Measurements from ENCODE around the gene CRIP1.

Gene CRIP1

DNA sequence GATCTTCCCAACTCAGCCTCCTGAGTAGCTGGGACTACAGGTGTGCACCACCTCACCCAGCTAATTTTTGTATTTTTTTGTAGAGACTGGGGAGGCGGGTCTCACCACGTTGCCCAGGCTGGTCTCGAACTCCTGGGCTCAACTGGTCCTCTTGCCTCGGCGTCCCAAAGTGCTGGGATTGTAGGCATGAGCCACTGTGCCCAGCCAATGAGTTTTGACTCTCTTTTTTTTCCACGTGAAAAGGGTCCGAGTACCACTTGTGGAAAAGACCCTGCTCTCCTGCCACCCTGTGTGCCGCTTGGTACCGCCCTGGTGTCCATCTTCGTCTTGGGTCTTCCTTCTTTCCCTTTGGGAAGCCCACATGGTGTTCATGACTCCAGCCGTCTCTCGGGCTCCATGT lies 21.9 kb downstream of the CRIP1 start:
- Mint-ChIP-seq H3K36me3 (ENCODE audit: low read depth) (no peaks in the 10 kb centered on the region), H3K4me3 (no peak overlapping the region), H3K27me3 (peaks cover 35% of the 10 kb centered on the region), H3K4me1 (ENCODE audit: low read depth) (no peaks in the 10 kb centered on the region), H3K9me3 (no peaks in the 10 kb centered on the region), H3K27ac (no peak overlapping the region)
- no peak for DNase-seq

DNA sequence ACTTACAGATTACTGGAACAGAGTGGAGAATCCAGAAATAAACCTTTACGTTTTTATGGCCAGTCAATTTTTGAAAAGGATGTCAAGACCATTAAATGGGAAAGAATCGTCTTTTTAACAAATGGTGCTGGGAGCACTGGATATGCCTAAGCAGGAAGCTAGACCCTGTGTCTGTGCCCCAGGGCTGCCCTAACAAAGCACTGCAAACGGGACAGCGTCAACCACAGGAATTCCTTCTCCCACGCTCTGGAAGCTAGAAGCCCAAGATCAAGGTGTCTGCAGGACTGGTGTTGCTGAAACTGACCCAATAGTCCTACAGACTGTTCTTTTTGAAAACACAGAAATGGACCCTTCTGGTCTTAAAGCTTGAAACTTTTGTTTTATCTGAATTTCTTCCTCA lies 30.4 kb downstream of the CRIP1 start:
- Mint-ChIP-seq H3K27ac (no peak overlapping the region), H3K27me3 (peaks cover 61% of the 10 kb centered on the region), H3K4me1 (ENCODE audit: low read depth) (no peaks in the 10 kb centered on the region), H3K4me3 (no peak overlapping the region), H3K9me3 (no peaks in the 10 kb centered on the region), H3K36me3 (ENCODE audit: low read depth) (no peaks in the 10 kb centered on the region)
- DNase-seq: no peak

DNA sequence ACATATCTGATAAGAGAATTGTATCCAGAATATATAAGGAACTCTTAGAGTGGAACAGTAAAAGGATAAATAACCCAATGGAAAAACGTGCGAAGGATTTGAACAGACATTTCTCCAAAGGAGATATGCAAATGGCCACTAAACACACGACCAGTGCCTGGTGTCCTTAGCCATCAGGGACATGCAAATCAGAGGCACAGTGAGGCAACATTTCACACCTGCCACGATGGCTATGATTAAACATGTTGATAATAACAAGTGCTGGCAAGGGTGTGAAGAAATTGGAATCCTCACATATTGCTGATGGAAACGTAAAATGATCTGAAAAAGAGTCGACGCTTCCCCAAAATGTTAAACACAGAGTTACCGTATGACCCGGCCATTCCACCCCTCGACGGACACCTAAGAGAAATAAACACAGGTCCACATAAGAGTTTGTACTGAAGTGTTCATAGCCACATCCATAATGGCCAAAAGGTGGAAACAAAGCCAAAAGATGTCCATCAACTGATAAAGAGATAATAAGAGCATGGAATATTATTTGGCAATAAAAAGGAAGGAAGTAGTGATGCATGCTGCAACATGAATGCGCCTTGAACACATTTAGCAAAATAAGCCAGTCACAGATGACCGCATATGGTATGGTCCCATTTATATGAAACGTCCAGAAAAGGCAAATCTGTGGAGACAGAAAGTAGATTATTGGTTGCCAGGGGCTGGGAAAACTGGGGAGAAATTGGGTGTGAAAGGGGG lies 33.4 kb downstream of the CRIP1 start:
- H3K27me3 Mint-ChIP-seq: peaks cover 52% of the 10 kb centered on the region
- H3K4me1 Mint-ChIP-seq (ENCODE audit: low read depth): no peaks in the 10 kb centered on the region
- H3K27ac Mint-ChIP-seq: no peak overlapping the region
- H3K4me3 Mint-ChIP-seq: no peak overlapping the region
- H3K36me3 Mint-ChIP-seq (ENCODE audit: low read depth): no peaks in the 10 kb centered on the region
- H3K9me3 Mint-ChIP-seq: no peaks in the 10 kb centered on the region
- no peak for DNase-seq

DNA sequence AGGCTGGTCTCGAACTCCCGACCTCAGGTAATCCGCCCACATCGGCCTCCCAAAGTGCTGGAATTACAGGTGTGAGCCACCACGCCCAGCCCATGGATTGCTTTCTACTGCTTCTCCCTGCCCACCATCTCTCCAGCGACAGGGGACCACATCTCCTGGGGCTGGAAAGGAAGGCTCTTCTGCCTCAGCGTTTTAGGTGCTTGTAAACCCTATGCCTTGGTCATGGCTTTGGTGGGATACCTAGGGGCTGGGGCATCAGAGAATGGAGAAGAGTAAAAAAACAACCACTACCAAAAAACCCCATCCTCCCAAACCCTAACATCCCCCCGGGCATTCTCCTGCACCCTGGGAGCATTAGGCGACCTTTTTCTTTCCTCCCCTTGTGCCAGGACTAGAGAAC lies 38.6 kb downstream of the CRIP1 start:
- Mint-ChIP-seq H3K36me3 (ENCODE audit: low read depth) (peaks cover 5% of the 10 kb centered on the region), H3K27me3 (peaks cover 26% of the 10 kb centered on the region), H3K4me3 (peak overlapping the region; percentile 45), H3K9me3 (no peaks in the 10 kb centered on the region), H3K4me1 (ENCODE audit: low read depth) (peaks cover 18% of the 10 kb centered on the region), H3K27ac (no peak overlapping the region)
- DNase-seq: no peak

DNA sequence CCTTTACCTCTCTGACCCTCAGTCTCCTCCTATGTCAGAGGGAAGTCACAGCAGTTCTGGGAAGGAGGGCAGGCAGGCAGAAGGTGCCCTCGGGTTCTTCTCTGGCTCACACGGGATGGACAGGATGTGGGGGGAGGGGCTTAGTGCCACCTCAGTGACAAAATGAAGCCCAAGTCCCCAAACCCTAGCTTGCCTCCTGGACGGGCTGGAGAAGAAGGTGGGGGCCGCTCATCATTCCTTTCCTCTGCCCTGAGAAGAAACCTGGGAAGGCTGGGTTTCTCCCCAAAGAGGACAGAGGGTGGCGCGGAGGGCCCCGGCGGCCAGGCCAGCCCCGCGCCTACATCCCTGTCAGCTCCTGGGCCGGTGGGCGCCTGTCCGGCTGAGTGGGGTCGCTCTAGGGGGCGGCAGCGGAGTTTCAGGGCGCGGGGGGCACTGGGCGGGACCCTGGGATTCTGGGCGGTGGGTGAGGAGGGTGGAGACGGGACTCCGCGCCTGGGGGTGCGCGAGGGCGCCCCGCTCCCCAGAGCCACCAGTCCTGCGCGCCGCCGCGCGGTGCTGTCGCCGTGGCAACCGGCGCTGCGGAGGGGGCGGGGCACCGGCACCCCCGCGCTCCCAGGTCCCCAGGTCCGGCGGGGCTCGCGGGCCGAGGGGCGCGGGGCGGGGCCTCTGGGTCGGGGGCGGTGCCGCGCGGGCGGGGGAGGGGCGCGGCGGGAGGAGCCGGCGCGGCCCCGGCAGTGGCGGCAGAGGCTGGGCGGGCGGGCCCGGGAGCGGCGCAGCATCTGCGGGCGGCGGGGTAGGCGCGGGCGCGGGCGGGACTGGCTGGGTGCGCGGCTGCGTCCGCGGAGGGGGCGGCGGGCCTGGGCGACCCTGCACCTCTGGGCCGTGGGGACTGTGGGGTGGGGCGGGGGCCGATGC lies 39.4 kb downstream of the CRIP1 start, which contains the start of gene TMEM121:
Gene TMEM121, plus strand, starts transcription at position 723 of the 915 bp plus-strand sequence. CDS start 2,252 bp downstream, outside the sequence.
- H3K27ac Mint-ChIP-seq: peak within 1 kb of the TSS; percentile 47
- DNase-seq: peak; percentile 53
- peaks cover 6% of the 10 kb centered on the region for H3K36me3 Mint-ChIP-seq (ENCODE audit: low read depth)
- peak within 1 kb of the TSS; percentile 76 for H3K4me3 Mint-ChIP-seq
- peaks cover 22% of the 10 kb centered on the region for H3K4me1 Mint-ChIP-seq (ENCODE audit: low read depth)
- H3K27me3 Mint-ChIP-seq: peaks cover 28% of the 10 kb centered on the region
- H3K9me3 Mint-ChIP-seq: no peaks in the 10 kb centered on the region

DNA sequence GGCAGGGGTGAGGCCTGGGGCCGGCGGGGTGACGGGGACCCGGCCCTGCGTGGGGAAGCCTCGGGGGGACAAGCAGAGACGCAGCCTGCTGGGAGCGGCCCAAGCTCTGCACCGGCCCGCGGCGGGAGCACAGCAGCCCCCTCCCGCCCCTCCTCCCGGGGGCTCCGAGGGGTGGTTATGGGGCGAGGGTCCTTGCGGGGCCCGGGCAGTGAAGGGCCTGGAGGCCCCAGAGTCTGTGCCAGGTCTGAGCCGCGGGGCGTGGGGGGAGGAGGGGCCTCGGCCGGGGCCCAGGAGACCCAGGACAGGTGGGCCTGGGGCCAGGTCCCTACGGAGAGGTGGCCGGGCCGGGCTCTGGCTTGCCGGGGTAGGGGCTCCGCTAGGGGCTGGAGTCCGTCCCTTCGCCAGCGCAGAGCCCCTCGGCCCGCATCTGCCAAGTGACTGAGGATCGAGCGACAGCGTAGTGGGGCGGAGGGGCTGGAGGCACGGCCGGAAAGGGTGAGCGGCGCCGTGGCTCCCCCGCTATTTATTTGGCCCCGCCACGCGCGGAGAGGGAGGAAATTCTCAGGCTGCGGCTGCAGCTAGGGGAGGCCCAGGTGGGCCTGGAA lies 40.2 kb downstream of the CRIP1 start:
- Mint-ChIP-seq H3K9me3 (no peaks in the 10 kb centered on the region), H3K4me1 (ENCODE audit: low read depth) (peaks cover 22% of the 10 kb centered on the region), H3K27ac (peak overlapping the region; percentile 47), H3K4me3 (peak overlapping the region; percentile 76), H3K36me3 (ENCODE audit: low read depth) (peaks cover 6% of the 10 kb centered on the region), H3K27me3 (peaks cover 28% of the 10 kb centered on the region)
- DNase-seq: no peak

DNA sequence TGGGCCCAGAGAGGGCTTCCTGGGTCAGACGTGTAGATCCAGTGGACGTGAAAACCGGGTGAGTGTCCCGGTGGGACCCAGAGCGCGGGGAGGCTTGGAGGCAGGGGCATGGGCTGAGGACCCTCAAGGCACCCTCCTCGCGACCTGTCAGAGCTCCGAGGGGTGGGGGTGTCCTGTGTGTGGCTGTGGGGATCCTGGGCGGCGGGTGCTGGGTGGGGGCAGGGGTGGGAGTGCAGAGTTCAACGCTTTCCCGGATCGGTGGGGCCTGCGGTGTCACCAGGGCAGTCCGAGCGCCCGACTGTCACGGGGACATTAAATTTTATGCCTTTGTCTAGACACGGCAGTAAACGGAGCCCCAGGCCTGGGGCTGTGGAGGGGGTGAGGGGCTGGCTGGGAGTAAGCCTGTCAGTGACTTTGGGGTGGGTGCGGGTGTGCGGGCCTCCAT lies 40.7 kb downstream of the CRIP1 start:
- peak overlapping the region; percentile 76 for H3K4me3 Mint-ChIP-seq
- H3K36me3 Mint-ChIP-seq (ENCODE audit: low read depth): peaks cover 6% of the 10 kb centered on the region
- H3K4me1 Mint-ChIP-seq (ENCODE audit: low read depth): peaks cover 22% of the 10 kb centered on the region
- H3K9me3 Mint-ChIP-seq: no peaks in the 10 kb centered on the region
- DNase-seq: no peak
- peaks cover 28% of the 10 kb centered on the region for H3K27me3 Mint-ChIP-seq
- H3K27ac Mint-ChIP-seq: peak overlapping the region; percentile 47

DNA sequence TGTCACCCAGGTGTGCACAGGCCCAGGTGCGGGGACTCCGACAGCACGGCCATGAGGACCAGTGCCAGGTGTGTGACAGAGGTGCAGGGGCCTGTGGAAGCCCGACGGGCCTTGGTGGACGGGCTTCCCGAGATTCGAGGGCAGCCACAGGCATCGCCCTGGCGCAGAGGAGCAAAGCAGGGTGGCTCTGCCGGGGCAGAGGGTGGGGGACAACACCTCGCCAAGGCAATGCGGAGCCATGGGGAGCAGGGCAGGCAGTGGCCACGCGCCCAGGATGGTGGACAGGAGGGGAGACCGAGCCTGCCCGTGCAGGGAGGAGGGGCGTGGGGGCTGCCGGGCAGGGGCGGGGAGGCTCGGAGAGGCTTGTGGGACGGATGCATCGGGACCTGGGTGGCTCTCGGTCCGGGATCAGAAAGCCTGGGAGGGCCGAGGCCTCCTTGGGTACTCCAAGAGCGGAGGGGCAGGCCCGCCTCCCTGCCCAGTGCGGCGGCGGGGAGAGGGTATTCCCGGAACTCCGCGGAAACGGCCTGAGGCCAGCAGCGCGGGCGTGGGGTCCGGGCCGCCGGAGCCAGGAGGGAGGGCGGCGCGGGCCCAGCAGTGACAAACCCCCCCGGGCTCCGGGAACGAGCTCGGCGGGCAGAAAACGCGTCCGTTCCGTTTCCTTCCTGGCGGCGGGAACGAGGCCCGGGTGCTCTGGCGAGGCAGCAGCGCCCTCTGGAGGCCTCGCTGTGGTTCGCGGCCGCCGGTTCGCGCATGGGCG lies 41.3 kb downstream of the CRIP1 start:
- H3K4me1 Mint-ChIP-seq (ENCODE audit: low read depth): peaks cover 22% of the 10 kb centered on the region
- peaks cover 33% of the 10 kb centered on the region for H3K27me3 Mint-ChIP-seq
- no peaks in the 10 kb centered on the region for H3K9me3 Mint-ChIP-seq
- H3K4me3 Mint-ChIP-seq: peak overlapping the region; percentile 76
- DNase-seq: peak; percentile 90
- H3K36me3 Mint-ChIP-seq (ENCODE audit: low read depth): peaks cover 6% of the 10 kb centered on the region
- peak overlapping the region; percentile 40 for H3K27ac Mint-ChIP-seq

DNA sequence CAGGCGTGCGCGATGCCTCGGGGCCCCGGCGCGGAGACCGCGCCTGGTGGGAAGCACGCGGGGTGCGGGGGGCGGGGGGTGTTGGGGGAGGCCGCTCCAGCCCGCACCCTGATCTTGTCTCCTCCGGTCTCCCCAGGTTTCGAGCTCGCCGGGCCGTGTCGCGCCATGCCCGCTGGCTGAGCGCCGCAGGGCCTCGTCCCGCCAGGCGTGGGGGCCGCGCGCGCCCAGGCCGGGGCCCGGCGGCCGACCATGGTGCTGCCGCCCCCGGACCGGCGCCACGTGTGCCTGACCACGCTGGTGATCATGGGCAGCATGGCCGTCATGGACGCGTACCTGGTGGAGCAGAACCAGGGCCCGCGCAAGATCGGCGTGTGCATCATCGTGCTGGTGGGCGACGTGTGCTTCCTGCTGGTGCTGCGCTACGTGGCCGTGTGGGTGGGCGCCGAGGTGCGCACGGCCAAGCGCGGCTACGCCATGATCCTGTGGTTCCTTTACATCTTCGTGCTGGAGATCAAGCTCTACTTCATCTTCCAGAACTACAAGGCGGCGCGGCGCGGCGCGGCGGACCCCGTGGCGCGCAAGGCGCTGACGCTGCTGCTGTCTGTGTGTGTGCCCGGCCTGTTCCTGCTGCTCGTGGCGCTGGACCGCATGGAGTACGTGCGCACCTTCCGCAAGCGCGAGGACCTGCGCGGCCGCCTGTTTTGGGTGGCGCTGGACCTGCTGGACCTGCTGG lies 42.1 kb downstream of the CRIP1 start:
- H3K27ac Mint-ChIP-seq: peak overlapping the region; percentile 91
- H3K9me3 Mint-ChIP-seq: no peaks in the 10 kb centered on the region
- H3K4me1 Mint-ChIP-seq (ENCODE audit: low read depth): peaks cover 22% of the 10 kb centered on the region
- H3K4me3 Mint-ChIP-seq: peak overlapping the region; percentile 79
- H3K36me3 Mint-ChIP-seq (ENCODE audit: low read depth): peaks cover 6% of the 10 kb centered on the region
- peaks cover 31% of the 10 kb centered on the region for H3K27me3 Mint-ChIP-seq
- DNase-seq: peak; percentile 74

DNA sequence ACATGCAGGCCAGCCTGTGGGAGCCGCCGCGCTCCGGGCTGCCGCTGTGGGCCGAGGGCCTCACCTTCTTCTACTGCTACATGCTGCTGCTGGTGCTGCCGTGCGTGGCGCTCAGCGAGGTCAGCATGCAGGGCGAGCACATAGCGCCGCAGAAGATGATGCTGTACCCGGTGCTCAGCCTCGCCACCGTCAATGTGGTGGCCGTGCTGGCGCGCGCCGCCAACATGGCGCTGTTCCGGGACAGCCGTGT lies 42.6 kb downstream of the CRIP1 start:
- peaks cover 6% of the 10 kb centered on the region for H3K36me3 Mint-ChIP-seq (ENCODE audit: low read depth)

DNA sequence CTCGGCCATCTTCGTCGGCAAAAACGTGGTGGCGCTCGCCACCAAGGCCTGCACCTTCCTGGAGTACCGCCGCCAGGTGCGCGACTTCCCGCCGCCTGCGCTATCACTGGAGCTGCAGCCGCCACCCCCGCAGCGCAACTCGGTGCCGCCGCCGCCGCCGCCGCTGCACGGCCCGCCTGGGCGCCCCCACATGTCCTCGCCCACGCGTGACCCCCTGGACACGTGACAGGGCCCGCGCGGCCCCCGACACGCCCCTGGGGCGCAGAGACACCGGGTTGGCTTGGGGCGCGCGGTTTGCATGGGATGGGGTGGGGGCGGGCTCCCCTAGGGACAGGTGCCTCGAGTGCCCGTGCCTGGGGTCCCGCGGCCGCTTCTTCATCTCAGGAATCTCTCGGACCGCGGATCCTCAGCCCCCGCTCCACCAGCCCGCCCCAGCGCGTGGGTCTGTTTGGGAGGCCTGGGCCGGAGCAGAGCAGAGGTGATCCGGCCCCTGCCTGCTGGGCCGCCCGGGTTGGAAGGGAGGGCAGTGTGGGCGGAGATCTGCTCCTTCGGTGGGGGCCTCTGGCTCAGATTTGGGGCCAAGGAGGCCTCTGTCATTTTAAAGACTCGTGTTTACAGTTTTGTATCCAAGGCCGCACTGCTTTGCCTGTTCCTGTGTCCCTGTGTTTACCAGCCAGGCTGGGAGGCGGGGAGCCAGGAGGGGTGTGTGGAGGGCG lies 43.0 kb downstream of the CRIP1 start:
- Mint-ChIP-seq H3K27me3 (peaks cover 23% of the 10 kb centered on the region), H3K4me1 (ENCODE audit: low read depth) (peaks cover 22% of the 10 kb centered on the region), H3K36me3 (ENCODE audit: low read depth) (peaks cover 6% of the 10 kb centered on the region), H3K27ac (peak overlapping the region; percentile 91), H3K9me3 (no peaks in the 10 kb centered on the region), H3K4me3 (peak overlapping the region; percentile 79)
- DNase-seq: peak; percentile 53

More for the DNA sequence above, 42.6 kb downstream of the CRIP1 start:
- Mint-ChIP-seq H3K4me1 (ENCODE audit: low read depth) (peaks cover 22% of the 10 kb centered on the region), H3K27ac (peak overlapping the region; percentile 91), H3K4me3 (peak overlapping the region; percentile 79), H3K27me3 (peaks cover 27% of the 10 kb centered on the region), H3K9me3 (no peaks in the 10 kb centered on the region)
- peak; percentile 64 for DNase-seq

DNA sequence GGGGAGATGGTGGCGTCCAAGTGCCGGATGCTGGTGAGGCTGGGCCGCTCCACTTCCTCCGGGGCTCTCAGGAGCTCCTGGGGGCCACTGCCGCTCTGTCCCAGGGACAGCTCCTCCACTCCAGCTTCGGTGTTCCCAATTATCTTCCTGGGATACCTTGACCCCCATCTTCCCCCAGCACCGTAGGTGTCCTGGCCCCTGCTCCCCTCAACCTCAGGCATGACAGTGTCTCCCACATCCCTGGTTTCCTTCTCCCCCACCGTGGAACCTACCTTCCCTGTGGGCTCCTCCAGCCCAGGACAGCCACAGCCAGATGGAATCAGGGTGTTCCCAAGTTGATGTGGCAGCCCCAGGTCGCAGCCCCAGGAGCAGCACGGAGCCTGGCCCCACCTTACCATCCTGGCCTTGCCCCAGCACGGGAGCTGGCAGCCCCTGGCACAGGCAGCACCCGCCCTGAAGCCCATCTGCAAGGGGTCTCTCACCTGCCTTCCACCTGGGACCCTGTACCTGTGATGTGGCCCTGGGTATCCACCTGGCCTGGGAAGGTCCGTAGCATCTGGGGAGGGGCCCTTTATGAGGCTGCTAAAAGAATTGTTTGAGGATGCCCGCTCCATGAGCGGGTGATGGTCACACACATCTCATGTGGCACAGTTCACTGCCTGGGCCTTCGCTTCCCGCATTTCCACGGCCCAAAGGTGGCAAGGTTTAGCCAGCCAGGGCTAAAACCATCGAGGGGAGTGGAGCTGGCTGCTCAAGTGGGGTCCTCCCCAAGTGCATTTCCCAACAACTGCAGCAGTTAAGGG lies 43.8 kb downstream of the CRIP1 start:
- Mint-ChIP-seq H3K27ac (peak overlapping the region; percentile 79), H3K36me3 (ENCODE audit: low read depth) (peaks cover 6% of the 10 kb centered on the region), H3K9me3 (no peaks in the 10 kb centered on the region), H3K4me1 (ENCODE audit: low read depth) (peaks cover 22% of the 10 kb centered on the region), H3K4me3 (peak overlapping the region; percentile 69), H3K27me3 (peaks cover 21% of the 10 kb centered on the region)
- no peak for DNase-seq

All from activated T-cell treated with anti-CD3 and anti-CD28 coated beads, Interleukin-2, amount 50 U/mL, for 24 hours (primary cell).